H1 (cell line): ENCODE measurements around the gene CLEC7A. TPM values are rescaled to one million over a fixed set of nuclear protein-coding genes. Genes with fewer than 3 reads are reported as not detected.

ENCODE experiments used
- CTCF ChIA-PET: fragments of 300-600 bp; sonication (Branson Sonifier 250); formaldehyde crosslinking; loops from one replicate; lab custom pipeline; 2021; ENCODE audit not compliant: partially characterized antibody; lab: Charles Lee
- POLR2A ChIA-PET: fragments of 300-600 bp; sonication (Branson Sonifier 250); formaldehyde crosslinking; loops from one replicate; lab custom pipeline; 2021; ENCODE audit warnings: inconsistent platforms; ENCODE audit not compliant: partially characterized antibody; lab: Charles Lee
- DNase-seq, 2 experiments: peaks; one replicate each; pipeline versions ENCODE4 v3.0.0 to v3.0.0-alpha.2; 2010 to 2022; ENCODE audit warnings: low spot score in 2 of 2, low read depth in 1 of 2, mixed read lengths in 1 of 2
- FAIRE-seq: peaks from 2 replicates; lab custom pipeline; 2011; peaks lifted over from hg19 to GRCh38; lab: Jason Lieb, UNC
- H2AFZ ChIP-seq: 2 replicates; pipeline ENCODE4 v1.8.1; 2012; ENCODE audit warnings: low read length, inconsistent platforms
- H2AK5ac ChIP-seq: 2 replicates; pipeline ENCODE4 v1.6.1; 2013; ENCODE audit warnings: low read depth, low read length
- H2BK120ac ChIP-seq: replicated peaks from 2 replicates; pipeline ENCODE3; 2013; ENCODE audit warnings: low read depth, low read length, inconsistent platforms
- H2BK12ac ChIP-seq: 2 replicates; pipeline ENCODE4 v1.6.1; 2013; ENCODE audit warnings: low read depth, low read length
- H2BK15ac ChIP-seq: 2 replicates; pipeline ENCODE4 v1.6.1; 2013; ENCODE audit warnings: low read length
- H2BK20ac ChIP-seq: 2 replicates; pipeline ENCODE4 v1.6.1; 2013; ENCODE audit warnings: low read length
- H2BK5ac ChIP-seq: 2 replicates; pipeline ENCODE4 v1.6.1; 2013; ENCODE audit warnings: low read depth, low read length
- H3K14ac ChIP-seq: 2 replicates; pipeline ENCODE4 v1.6.1; 2013; ENCODE audit warnings: inconsistent platforms; ENCODE audit not compliant: insufficient read length
- H3K18ac ChIP-seq: 2 replicates; pipeline ENCODE4 v1.6.1; 2013; ENCODE audit warnings: low read length; ENCODE audit errors: extremely low read depth
- H3K23ac ChIP-seq: 2 replicates; pipeline ENCODE4 v1.6.1; 2013; ENCODE audit warnings: inconsistent platforms; ENCODE audit not compliant: insufficient read length
- H3K23me2 ChIP-seq: 2 replicates; pipeline ENCODE4 v1.6.1; 2013; ENCODE audit warnings: low read depth, low read length
- H3K27ac ChIP-seq: 2 replicates; pipeline ENCODE4 v1.6.1; 2011; ENCODE audit warnings: low read depth, low read length, inconsistent platforms
- H3K27me3 ChIP-seq, 4 experiments: replicated peaks in 1 of 4; 1 replicate in 1 of 4; 2 replicates in 3 of 4; pipeline versions ENCODE4 v1.6.1 to v1.8.1; 2011 to 2013; ENCODE audit warnings: low read length in 3 of 4, mild to moderate bottlenecking in 3 of 4, inconsistent platforms in 2 of 4, mixed read lengths in 2 of 4, moderate library complexity in 1 of 4; ENCODE audit not compliant: control insufficient read depth in 3 of 4, insufficient read depth in 3 of 4; ENCODE audit errors: extremely low read depth in 1 of 4
- H3K36me3 ChIP-seq, 4 experiments: 2 replicates each; pipeline versions ENCODE4 v1.6.1 to v1.8.1; 2011 to 2013; ENCODE audit warnings: mild to moderate bottlenecking in 4 of 4, low read length in 3 of 4, moderate library complexity in 2 of 4, control low read depth in 1 of 4, inconsistent platforms in 1 of 4; ENCODE audit not compliant: insufficient read depth in 4 of 4, control insufficient read depth in 2 of 4
- H3K4ac ChIP-seq: replicated peaks from 2 replicates; pipeline ENCODE3; 2013; ENCODE audit warnings: low read length, low read depth, mixed read lengths, inconsistent platforms; ENCODE audit not compliant: insufficient read length
- H3K4me1 ChIP-seq, 4 experiments: replicated peaks in 1 of 4; 1 replicate in 1 of 4; 2 replicates in 3 of 4; pipeline versions ENCODE4 v1.6.1 to v1.8.1; 2011 to 2013; ENCODE audit warnings: low read length in 3 of 4, inconsistent platforms in 2 of 4, mixed read lengths in 1 of 4; ENCODE audit not compliant: insufficient read depth in 4 of 4, control insufficient read depth in 3 of 4
- H3K4me2 ChIP-seq, 2 experiments: 2 replicates each; pipeline versions ENCODE4 v1.6.1 to v1.8.1; 2011 to 2013; ENCODE audit warnings: low read depth in 2 of 2, low read length in 2 of 2, control low read depth in 1 of 2, inconsistent platforms in 1 of 2, mild to moderate bottlenecking in 1 of 2; ENCODE audit not compliant: insufficient read depth in 1 of 2
- H3K4me3 ChIP-seq, 4 experiments: fragments of 200-600, 300-600 bp in 1 of 4; sonication (generic), shearing (Covaris generic), sonication (Bioruptor Twin) in 1 of 4; 2 replicates each; pipeline versions ENCODE4 v1.5.1 to v1.8.1; 2011 to 2016; ENCODE audit warnings: low read length in 4 of 4, low read depth in 3 of 4, control low read depth in 2 of 4, inconsistent platforms in 2 of 4, mild to moderate bottlenecking in 2 of 4, mixed read lengths in 1 of 4, moderate library complexity in 1 of 4; ENCODE audit not compliant: insufficient read depth in 2 of 4; ENCODE audit errors: extremely low read depth in 1 of 4
- H3K56ac ChIP-seq: replicated peaks from 2 replicates; pipeline ENCODE3; 2013; ENCODE audit warnings: low read depth, mild to moderate bottlenecking, mixed read lengths, low read length, inconsistent platforms; ENCODE audit not compliant: insufficient read length
- H3K79me1 ChIP-seq: 2 replicates; pipeline ENCODE4 v1.6.1; 2013; ENCODE audit warnings: low read depth, low read length, control low read depth
- H3K79me2 ChIP-seq, 2 experiments: 2 replicates each; pipeline versions ENCODE4 v1.6.1 to v1.8.1; 2012 to 2013; ENCODE audit warnings: low read length in 2 of 2, mild to moderate bottlenecking in 2 of 2, inconsistent platforms in 1 of 2; ENCODE audit not compliant: insufficient read depth in 2 of 2, control insufficient read depth in 1 of 2
- H3K9ac ChIP-seq, 4 experiments: replicated peaks in 1 of 4; 1 replicate in 1 of 4; 2 replicates in 3 of 4; pipeline versions ENCODE4 v1.6.1 to v1.8.1; 2011 to 2013; ENCODE audit warnings: low read depth in 3 of 4, low read length in 3 of 4, control low read depth in 2 of 4, mild to moderate bottlenecking in 2 of 4, moderate library complexity in 2 of 4, inconsistent platforms in 1 of 4; ENCODE audit errors: extremely low read depth in 1 of 4
- H3K9me3 ChIP-seq, 2 experiments: 2 replicates each; pipeline versions ENCODE4 v1.6.1 to v1.8.1; 2012 to 2013; ENCODE audit warnings: mild to moderate bottlenecking in 2 of 2, moderate library complexity in 2 of 2, control low read depth in 1 of 2, inconsistent platforms in 1 of 2, low read depth in 1 of 2, low read length in 1 of 2, mixed read lengths in 1 of 2; ENCODE audit not compliant: insufficient read depth in 2 of 2
- H4K20me1 ChIP-seq, 2 experiments: replicated peaks in 1 of 2; 2 replicates each; pipeline versions ENCODE3 to v1.8.1; 2011 to 2013; ENCODE audit warnings: inconsistent platforms in 2 of 2, low read length in 2 of 2, mild to moderate bottlenecking in 1 of 2; ENCODE audit not compliant: insufficient read depth in 2 of 2, control insufficient read depth in 1 of 2
- H4K5ac ChIP-seq: 2 replicates; pipeline ENCODE4 v1.6.1; 2013; ENCODE audit warnings: low read length, low read depth, mixed read lengths, inconsistent platforms; ENCODE audit not compliant: insufficient read length
- H4K8ac ChIP-seq: 2 replicates; pipeline ENCODE4 v1.8.0; 2013; ENCODE audit warnings: mild to moderate bottlenecking, moderate library complexity, low read length, inconsistent platforms; ENCODE audit not compliant: insufficient read depth; ENCODE audit errors: extremely low read depth
- H4K91ac ChIP-seq: replicated peaks from 2 replicates; pipeline ENCODE3; 2013; ENCODE audit warnings: low read length, mixed read lengths, inconsistent platforms; ENCODE audit not compliant: insufficient read length
- ASH2L ChIP-seq: fragments of 200-600, 300-600 bp; sonication (generic); IDR thresholded peaks from one replicate; pipeline ENCODE4 v1.7.1; 2017; ENCODE audit warnings: low read length
- BACH1 ChIP-seq: IDR thresholded peaks from 2 replicates; pipeline ENCODE4 v1.6.1; 2012; ENCODE audit warnings: low read length, improper control_type of control experiment
- CBX8 ChIP-seq: fragments of 300-800, 300-1000 bp; sonication (generic); IDR thresholded peaks from 2 replicates; pipeline ENCODE4 v1.7.1; 2016; ENCODE audit warnings: low read depth, low read length, borderline replicate concordance
- CHD1 ChIP-seq: IDR thresholded peaks from 2 replicates; pipeline ENCODE4 v1.6.1; 2012; ENCODE audit warnings: low read depth, low read length, improper control_type of control experiment
- GTF2F1 ChIP-seq: IDR thresholded peaks from 2 replicates; pipeline ENCODE4 v1.6.1; 2012; ENCODE audit warnings: low read depth, low read length, improper control_type of control experiment, borderline replicate concordance
- RNF2 ChIP-seq: fragments of 200-900, 300-1000 bp; sonication (generic); IDR thresholded peaks from 2 replicates; pipeline ENCODE4 v1.7.1; 2016; ENCODE audit warnings: borderline replicate concordance, low read depth, mild to moderate bottlenecking, antibody characterized with exemption, low read length; ENCODE audit not compliant: poor library complexity, severe bottlenecking; ENCODE audit errors: missing control alignments
- WGBS, 2 experiments: shearing (Covaris generic) in 1 of 2; methylation state at CpG; one replicate each; pipeline versions ENCODE4 v1.1.6 to v1.1.7; 2013 to 2015; ENCODE audit warnings: low lambda C conversion rate in 2 of 2, mixed read lengths in 2 of 2, inconsistent platforms in 1 of 2, low coverage in 1 of 2, missing lambda C conversion rate in 1 of 2; ENCODE audit not compliant: insufficient replicate concordance in 2 of 2, insufficient coverage in 1 of 2, insufficient read length in 1 of 2; ENCODE audit errors: extremely low coverage in 1 of 2, missing lambda C conversion rate in 1 of 2; 5-methylcytosine and 5-hydroxymethylcytosine counted together
- polyA plus RNA-seq, 7 experiments: library from polyadenylated mRNA; depleted of rRNA in 3 of 7; stranded (reverse) in 5 of 7; unstranded in 2 of 7; fragments of >200 nt in 5 of 7; fragments of 200-250 nt in 2 of 7; gene quantifications; 1 replicate in 5 of 7; 2 replicates in 1 of 7; 4 replicates in 1 of 7; pipeline versions ENCODE4 v1.2.1 to v1.2.3, GENCODE V29; 2011 to 2013; ENCODE audit warnings: missing spikeins in 2 of 7, mixed read lengths in 2 of 7
- total RNA-seq: library from RNA; stranded (reverse); fragmentation: NEBNext Ultra II Directional; extraction: Animal tissue kit (Norgen Biotek cat#: 25700); gene quantifications from 2 replicates; pipeline ENCODE4 v1.2.1, GENCODE V29; 2021
- TF ChIP-seq, protein P1 (sequence below): IDR thresholded peaks from 2 replicates; pipeline ENCODE4 v1.6.1; 2011; ENCODE audit warnings: low read length, improper control_type of control experiment

Gene CLEC7A
- total and polyA plus RNA-seq, 2 of the 8 experiments (the other 6 are each of a cell fraction or from before 2014, with no cell fraction given), result 0.09 to 0.15 TPM

DNA sequence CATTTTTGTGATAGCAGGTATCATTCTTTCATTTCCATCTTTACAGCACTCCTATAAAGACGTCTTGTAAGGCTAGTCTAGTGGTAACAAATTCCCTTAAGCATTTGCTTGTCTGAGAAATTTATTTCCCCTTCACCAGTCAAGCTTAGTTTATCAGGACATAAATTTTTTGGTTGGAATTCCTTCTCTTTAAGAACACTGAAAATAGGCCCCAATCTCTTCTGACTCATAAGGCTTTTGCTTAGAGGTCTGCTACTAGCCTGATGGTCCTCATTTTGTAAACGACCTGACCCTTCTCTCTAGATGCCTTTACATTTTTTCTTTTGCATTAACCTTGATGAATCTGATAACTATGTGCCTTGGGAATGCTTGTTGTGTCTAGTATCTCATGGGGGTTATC is 21.6 kb upstream of the CLEC7A start:
- Histone ChIP-seq H2BK15ac (no peak overlapping the region), H3K79me1 (no peaks in the 10 kb centered on the region), H3K56ac (no peak overlapping the region), H2BK5ac (no peak overlapping the region), H2BK20ac (no peak overlapping the region), H3K14ac (no peak overlapping the region), H4K20me1 (no peaks in the 10 kb centered on the region), H2BK12ac (no peak overlapping the region), H4K8ac (no peak overlapping the region), H3K9me3 (peaks cover 0 to 3% of the 10 kb centered on the region in 2 experiments; a peak in 1 of 4 replicates), H3K4me3 (no peak overlapping the region), H4K91ac (no peak overlapping the region), H3K36me3 (no peaks in the 10 kb centered on the region), H3K4me1 (peaks cover 0 to 4% (median 1%) of the 10 kb centered on the region in 4 experiments; a peak in 2 of 7 replicates), H3K79me2 (no peaks in the 10 kb centered on the region), H3K4me2 (no peak overlapping the region), H3K23ac (no peak overlapping the region), H3K23me2 (peaks cover 5% of the 10 kb centered on the region), H3K27me3 (no peaks in the 10 kb centered on the region), H3K9ac (no peak overlapping the region), H2BK120ac (no peak overlapping the region), H3K4ac (no peak overlapping the region), H2AK5ac (no peak overlapping the region), H3K27ac (no peak overlapping the region), H4K5ac (no peak overlapping the region), H2AFZ (no peak overlapping the region), H3K18ac (no peak overlapping the region)
- FAIRE-seq, result no peak
- DNase-seq, result no peak
- CTCF ChIA-PET, result interaction anchor here (0.8 to 4.5 kb wide), 4 partner anchors 12 to 141 kb away, joined by 4 to 36 read pairs (median 14); no protein-coding TSS in a partner anchor
- POLR2A ChIA-PET, result interaction anchor here (2.0 kb wide), 1 partner anchor 62 kb away, joined by 14 read pairs; the partner anchor contains the start of gene GABARAPL1
- 56% methylated on average over 2 of the region's 2 CpGs; no CpG with 5 or more reads in 1 of the 2 experiments for WGBS, 2 experiments
- TF ChIP-seq GTF2F1 (no peak), CHD1 (no peak), BACH1 (no peak), CBX8 (no peak), ASH2L (no peak), RNF2 (no peak)
- TF ChIP-seq, protein P1, sequence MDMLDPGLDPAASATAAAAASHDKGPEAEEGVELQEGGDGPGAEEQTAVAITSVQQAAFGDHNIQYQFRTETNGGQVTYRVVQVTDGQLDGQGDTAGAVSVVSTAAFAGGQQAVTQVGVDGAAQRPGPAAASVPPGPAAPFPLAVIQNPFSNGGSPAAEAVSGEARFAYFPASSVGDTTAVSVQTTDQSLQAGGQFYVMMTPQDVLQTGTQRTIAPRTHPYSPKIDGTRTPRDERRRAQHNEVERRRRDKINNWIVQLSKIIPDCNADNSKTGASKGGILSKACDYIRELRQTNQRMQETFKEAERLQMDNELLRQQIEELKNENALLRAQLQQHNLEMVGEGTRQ, result no peak
